ENCODE measurements around the gene RAB40C. TPM values are rescaled to one million over a fixed set of nuclear protein-coding genes. Genes with fewer than 3 reads are reported as not detected.

The RAB40C gene
- total RNA-seq, 2 donors from 2014 or later: 11.1 to 13.5 TPM

DNA sequence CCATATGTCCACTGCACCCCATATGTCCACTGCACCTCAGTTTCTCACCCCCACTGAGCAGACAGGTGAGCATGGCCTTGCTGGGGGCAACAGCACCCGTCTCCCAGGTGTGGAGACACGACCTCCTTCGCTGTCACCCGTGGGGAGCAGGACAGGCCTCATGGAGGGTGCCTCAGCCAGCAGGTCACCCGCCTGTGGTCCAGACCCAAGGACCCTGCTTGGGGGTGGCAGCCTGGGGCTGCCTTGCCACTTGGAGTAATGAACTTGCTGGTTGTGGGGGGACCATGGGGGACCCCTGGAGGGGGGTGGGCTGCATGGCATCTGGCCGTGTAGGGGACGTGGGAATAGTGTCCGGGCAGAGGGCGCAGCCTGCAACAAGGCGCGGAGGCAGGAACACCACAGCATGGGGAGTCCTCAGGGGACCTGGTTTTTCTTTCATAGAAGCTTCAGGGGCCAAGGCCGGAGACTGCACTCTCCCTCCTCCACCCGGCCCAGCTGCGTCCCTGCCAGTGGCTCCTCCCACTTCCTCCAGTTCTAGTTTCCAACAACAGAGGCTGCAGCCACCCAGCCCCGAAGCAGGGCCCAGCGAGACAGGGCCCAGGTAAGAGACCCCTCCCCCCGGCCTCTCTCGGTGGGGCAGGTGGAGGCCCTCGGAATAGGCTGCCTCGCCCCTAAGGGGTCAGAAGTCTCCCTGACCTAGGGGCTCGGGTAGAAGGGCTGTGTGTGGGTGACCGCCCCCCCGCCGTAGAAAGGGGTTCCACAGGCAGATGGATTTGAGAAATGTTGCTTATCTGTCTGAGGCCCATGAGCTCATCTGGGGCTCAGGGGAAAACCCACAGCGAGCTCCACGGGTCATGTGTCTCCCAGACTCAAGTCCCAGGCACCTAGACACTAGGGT, 23.1 kb upstream of the RAB40C start, which contains the start of gene NHLRC4:
TSS of gene NHLRC4 (plus strand) at position 531 of the 898 bp plus-strand sequence. CDS start 1,043 bp downstream, outside the sequence.
- Histone ChIP-seq H3K27ac (peak within 1 kb of the TSS; percentile 40 to 46), H3K4me3 (peak within 1 kb of the TSS; percentile 9 to 39), H3K27me3 (no peaks in the 10 kb centered on the region), H3K9me3 (no peaks in the 10 kb centered on the region), H3K36me3 (no peaks in the 10 kb centered on the region), H3K4me1 (peaks cover 0 to 49% of the 10 kb centered on the region in 2 donors)
- TF ChIP-seq, protein P1, sequence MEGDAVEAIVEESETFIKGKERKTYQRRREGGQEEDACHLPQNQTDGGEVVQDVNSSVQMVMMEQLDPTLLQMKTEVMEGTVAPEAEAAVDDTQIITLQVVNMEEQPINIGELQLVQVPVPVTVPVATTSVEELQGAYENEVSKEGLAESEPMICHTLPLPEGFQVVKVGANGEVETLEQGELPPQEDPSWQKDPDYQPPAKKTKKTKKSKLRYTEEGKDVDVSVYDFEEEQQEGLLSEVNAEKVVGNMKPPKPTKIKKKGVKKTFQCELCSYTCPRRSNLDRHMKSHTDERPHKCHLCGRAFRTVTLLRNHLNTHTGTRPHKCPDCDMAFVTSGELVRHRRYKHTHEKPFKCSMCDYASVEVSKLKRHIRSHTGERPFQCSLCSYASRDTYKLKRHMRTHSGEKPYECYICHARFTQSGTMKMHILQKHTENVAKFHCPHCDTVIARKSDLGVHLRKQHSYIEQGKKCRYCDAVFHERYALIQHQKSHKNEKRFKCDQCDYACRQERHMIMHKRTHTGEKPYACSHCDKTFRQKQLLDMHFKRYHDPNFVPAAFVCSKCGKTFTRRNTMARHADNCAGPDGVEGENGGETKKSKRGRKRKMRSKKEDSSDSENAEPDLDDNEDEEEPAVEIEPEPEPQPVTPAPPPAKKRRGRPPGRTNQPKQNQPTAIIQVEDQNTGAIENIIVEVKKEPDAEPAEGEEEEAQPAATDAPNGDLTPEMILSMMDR (IDR thresholded peaks at IDR 0.05): no peak
- DNase-seq (ENCODE audit: low spot score): peak; percentile 83

DNA sequence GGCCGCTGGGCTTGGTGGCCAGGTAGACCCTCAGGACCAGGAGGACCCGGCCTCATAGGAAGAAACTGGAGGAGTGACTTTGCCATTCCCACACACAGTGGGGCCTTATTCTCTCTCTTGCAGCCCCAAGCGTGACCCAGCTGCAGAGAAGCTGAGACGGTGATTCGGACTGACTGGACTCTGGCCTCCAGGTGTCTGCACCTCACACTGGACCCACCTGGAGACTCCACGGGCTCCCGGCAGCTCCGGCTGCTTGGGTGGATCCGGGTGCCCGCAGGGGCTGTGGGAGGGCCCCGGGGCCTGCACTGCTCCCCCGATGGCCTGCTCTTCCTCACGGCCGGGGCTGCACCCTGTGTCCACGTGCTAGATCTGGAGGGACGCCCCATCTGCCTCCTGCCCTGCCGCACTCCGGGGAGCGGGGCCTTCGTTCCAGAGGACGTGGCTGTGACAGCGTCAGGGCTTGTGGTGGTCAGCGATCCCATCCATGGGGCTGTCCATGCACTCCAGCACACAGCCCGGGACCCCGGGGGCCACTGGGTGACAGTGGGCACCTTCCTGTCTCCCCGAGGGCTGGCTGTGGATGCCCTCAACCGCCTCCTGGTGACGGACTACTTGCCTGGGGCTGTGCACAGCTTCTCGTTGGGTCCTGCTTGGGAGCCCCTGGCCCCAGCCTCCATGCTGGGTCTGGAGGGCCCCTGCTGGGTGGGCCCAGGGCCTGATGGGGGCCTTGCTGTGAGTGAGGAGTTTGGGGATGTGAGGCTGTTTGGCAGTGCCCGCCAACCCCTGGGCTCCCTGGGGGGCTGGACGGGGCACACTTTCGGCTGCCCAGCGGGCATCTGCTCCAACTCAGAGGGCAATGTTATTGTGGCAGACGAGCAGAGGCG, 22.3 kb upstream of the RAB40C start:
- H3K27me3 ChIP-seq: no peaks in the 10 kb centered on the region
- DNase-seq (ENCODE audit: low spot score): no peak
- peak overlapping the region in 1 of 2 donors; percentile 40 for H3K27ac ChIP-seq
- no peaks in the 10 kb centered on the region for H3K36me3 ChIP-seq
- H3K4me1 ChIP-seq: peaks cover 0 to 49% of the 10 kb centered on the region in 2 donors
- no peaks in the 10 kb centered on the region for H3K9me3 ChIP-seq
- TF ChIP-seq, protein P1 (IDR thresholded peaks at IDR 0.05): no peak
- H3K4me3 ChIP-seq: peak overlapping the region in 1 of 2 donors; percentile 39

DNA sequence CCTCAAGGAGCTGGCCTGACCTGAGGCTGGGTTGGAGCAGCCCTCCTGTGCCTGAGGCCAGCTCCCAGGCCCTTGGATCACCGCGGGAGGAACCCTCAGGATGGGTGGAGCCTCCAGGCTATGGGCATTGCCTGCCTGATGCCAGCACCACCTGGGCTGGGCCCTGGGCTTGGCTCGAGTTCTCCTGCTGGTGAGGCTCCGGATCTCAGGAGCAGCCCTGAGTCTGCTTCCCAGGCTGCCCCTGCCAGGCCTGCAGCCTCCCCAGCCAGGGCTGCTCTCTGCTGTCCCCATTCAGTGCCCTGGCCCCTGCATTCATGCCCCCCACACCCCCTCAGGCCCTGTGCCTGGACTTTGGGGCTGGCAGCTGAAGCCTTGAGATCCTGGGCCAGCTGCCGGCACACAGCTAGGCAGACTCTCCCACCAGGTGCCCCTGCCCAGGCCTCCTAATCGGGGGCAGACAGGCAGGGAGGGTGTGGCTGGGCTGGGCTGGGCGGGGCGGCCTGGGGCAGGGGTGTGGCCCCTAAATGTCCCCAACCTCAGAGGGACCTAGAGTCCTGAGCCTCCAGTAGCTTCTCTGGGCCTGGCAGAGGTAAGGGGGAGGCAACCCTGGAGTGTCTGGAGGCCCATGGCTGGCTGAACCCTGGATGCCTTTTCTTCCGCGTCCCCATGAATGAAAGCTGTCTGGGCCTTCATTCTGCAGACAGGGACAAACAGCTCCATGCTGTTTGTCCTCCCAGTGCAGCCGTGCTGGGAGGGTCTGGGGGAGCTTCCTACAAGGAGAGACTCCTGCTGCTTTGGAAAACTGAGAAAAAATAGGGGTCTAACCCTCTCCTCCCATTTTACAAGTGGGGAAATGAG, 21.2 kb upstream of the RAB40C start:
- Histone ChIP-seq H3K4me1 (peaks cover 0 to 49% of the 10 kb centered on the region in 2 donors), H3K36me3 (no peaks in the 10 kb centered on the region), H3K27me3 (no peaks in the 10 kb centered on the region), H3K27ac (no peak overlapping the region), H3K9me3 (no peaks in the 10 kb centered on the region), H3K4me3 (peak overlapping the region in 1 of 2 donors; percentile 79)
- TF ChIP-seq, protein P1 (IDR thresholded peaks at IDR 0.05): no peak
- no peak for DNase-seq (ENCODE audit: low spot score)

DNA sequence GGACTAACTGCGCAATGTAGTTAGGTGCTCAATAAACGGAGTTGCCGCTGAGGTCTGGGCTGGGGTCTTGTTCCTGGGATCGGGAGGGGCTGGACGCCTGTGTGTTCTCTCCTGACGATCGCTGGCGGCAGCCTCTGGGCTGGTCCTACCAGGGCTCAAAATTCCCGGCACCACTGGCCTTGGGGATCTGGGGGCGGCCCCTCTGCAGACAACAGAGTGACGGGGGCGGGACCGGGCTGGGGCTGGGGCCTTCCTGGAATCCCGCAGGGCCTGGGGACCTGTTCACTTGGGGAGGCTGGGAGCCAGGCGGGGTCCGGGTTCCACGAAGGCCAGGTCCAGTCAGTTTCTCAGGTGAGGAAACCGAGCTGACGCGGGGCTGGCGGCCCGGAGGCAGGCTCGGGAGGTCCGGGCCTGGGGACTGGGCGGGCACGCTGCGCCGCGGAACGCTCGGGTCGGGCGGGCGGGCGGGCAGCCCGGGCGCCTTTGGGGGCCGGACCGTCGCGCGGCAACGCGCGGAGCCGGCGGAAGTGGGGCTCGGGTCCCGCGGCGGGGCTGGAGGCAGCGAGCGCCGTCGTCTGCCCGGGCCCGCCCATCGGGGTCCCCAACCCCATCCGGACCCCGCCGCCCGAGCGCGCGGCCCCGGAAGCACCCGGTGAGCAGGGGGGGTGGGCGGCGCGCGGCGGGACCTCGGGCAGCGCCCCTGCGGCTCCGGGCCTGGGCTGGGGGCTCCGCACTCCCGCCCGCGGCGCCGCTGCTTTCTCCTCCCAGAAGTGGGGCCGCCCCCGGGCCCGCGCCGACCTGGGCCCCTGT, 20.2 kb upstream of the RAB40C start, which contains the start of gene PIGQ:
TSS of gene PIGQ (plus strand) at position 524 of the 810 bp plus-strand sequence. CDS start 4,107 bp downstream, outside the sequence.
- Histone ChIP-seq H3K27me3 (no peaks in the 10 kb centered on the region), H3K4me3 (peak within 1 kb of the TSS; percentile 76 to 79), H3K36me3 (no peaks in the 10 kb centered on the region), H3K9me3 (no peaks in the 10 kb centered on the region), H3K4me1 (peaks cover 0 to 49% of the 10 kb centered on the region in 2 donors), H3K27ac (peak within 1 kb of the TSS; percentile 76 to 82)
- peak; percentile 72 for DNase-seq (ENCODE audit: low spot score)
- TF ChIP-seq, protein P1 (IDR thresholded peaks at IDR 0.05): no peak
